GM12874 (cell line): Measurements from ENCODE around the gene LRRC70.

Source experiments
- CTCF ChIP-seq: IDR thresholded peaks from 2 replicates; pipeline ENCODE4 v1.5.1; 2011; ENCODE audit warnings: low read depth, mild to moderate bottlenecking, control low read depth, low read length, moderate library complexity; ENCODE audit not compliant: insufficient read depth

Gene LRRC70

DNA sequence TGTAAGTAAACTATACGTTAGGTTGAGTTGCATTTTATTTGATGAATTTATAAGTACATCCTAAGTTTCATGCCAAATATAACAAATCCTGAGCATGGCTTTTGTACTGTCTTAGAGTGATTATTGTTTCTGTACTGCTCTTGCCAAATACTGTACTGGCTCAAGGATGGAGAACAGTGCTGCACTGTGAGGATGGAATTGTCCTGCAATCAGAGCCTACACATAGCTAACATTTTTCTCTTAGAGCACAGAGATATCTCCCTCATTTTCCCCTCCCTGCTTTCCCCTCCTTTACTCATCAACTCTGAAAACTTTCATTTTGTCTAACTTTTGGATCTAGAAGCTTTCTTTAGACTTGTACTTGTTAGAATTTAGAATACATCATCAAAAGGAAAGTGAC lies 28.3 kb downstream of the LRRC70 start:
- TF ChIP-seq CTCF = no peak

GRCh38 chr5:62607615-62608014 lies 29.0 kb downstream of the LRRC70 start:
- no peak for TF ChIP-seq CTCF

DNA sequence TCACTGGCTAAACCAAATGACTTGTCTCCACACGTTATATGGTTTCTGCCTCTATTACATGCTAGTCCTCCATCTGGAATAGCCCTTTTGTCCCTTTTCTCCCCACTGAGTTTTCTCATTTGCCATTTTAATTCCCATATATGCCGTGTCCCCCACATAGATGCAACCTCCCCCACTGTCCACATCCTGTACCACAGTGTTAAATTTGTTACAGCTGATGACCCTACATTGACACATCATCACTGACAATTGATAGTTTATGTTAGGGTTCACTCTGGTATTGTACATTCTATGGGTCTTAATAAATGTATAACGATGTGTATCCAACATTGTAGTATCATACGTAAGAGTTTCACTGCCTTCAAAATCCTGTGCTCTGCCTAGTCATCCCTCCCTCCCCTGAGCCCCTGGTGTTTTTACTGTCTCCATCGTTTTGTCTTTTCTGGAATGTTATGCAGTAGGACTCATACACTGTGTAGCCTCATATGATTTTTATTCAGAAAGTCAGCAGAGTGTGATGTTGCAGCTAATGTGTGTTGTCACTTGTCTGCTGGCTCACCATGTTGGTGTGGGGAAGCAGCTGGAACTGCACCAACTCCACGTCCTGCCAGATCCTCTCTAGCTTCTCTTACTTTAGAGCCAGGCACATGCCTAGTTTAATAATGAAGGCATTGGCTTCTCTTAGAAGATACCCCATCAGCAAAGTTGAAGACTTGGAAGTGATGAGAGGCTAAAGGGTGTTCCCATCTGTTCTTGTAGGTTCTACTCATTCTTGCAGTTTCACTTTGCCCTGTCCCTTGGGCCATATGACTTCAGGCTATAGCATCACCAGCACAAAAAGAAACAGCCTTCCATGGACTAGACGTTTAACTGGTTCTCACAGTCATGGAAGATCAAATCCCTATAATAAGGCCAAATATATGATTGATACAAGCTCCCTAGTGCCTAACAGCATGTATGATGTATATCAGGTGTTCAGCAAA lies 30.2 kb downstream of the LRRC70 start:
- TF ChIP-seq CTCF = no peak

GRCh38 chr5:62614355-62614754 lies 35.7 kb downstream of the LRRC70 start:
- no peak for TF ChIP-seq CTCF

DNA sequence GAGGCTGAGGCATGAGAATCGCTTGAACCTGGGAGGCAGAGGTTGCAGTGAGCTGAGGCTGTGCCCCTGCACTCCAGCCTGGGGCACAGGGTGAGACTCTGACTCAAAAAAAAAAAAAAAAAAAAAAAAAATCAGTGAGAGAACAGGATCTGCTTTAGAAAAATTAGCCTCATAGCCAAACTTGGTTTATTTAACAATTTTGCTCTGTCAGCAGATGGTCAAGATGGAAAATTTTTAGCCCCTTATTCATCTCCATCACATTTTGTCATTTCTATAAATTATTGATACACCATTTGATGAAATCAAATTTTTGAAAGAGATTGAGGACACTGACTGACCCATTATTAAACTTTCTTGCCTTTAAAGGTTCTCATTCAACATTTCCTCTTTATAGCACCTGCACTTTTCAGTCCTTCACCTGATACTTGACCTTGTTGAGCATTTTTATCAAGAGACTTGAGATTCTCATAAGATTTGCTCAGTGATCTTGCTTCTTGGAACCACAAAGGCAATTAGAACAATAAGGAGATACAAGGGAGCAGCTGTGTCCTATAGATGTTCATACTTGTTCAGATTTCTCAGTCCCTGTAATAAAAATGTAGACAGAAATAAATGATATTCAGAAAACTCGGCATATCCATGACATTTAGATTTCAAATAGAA lies 38.1 kb downstream of the LRRC70 start:
- TF ChIP-seq CTCF = no peak

DNA sequence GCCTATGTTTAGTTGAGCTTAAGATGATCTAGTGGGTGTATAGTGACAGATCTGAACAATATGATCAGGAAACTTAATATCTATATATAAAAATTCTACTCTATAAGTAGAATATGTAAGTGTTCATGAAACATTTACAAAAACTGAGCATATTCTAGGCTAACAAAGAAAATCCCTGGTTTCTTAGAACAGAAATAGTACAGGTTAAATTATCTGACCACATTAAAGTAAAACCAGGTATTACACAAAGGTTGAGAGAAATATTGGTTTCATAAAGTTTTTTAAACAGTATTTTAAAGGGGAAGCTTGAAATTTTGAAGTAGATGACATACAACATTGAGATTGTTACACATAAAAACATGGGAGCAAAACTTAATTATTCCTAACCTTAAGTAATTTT lies 39.3 kb downstream of the LRRC70 start:
- no peak for TF ChIP-seq CTCF

DNA sequence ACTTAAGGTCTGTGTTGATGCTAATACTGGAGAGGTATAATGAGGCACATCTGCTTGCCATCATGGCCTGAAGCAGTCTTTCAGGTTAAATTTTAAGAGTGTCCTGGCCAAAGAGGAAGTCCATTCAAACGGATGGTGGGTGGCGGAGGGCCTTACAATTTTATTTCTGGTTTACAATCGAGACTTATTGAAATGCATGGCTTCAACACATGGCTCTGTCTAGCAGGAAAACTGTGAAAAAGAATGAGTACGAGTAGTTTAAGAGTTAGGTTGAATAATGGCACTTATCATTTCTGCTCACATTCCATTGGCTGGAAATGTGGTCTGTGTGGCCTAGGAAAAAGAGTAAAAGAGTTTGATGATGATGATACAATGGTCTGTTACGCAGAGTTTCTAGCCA lies 42.1 kb downstream of the LRRC70 start:
- no peak for TF ChIP-seq CTCF
